ENCODE measurements around the gene ENDOD1. TPM values are rescaled to one million over a fixed set of nuclear protein-coding genes. Genes with fewer than 3 reads are reported as not detected.

Gene ENDOD1
- total and polyA plus RNA-seq, 7 donors, result 7.8 to 31.4 (median 20.4) TPM

GRCh38 chr11:95081412-95081811, 8.2 kb upstream of the ENDOD1 start:
- no peak for TF ChIP-seq POLR2A (IDR thresholded peaks at IDR 0.05)
- peak; percentile 8 to 70 (median 46) for TF ChIP-seq POLR2AphosphoS5 (IDR thresholded peaks at IDR 0.05)
- no peak for TF ChIP-seq EP300 (IDR thresholded peaks at IDR 0.05)

GRCh38 chr11:95082576-95083001, 7.1 kb upstream of the ENDOD1 start:
- Histone ChIP-seq H3K36me3 (no peaks in the 10 kb centered on the region), H3K9me3 (no peaks in the 10 kb centered on the region), H3K27me3 (no peaks in the 10 kb centered on the region), H3K4me1 (no peaks in the 10 kb centered on the region), H3K27ac (peak overlapping the region; percentile 42 to 66 (median 46)), H3K4me3 (no peak overlapping the region)
- TF ChIP-seq POLR2A (IDR thresholded peaks at IDR 0.05), result no peak
- TF ChIP-seq, protein P1, sequence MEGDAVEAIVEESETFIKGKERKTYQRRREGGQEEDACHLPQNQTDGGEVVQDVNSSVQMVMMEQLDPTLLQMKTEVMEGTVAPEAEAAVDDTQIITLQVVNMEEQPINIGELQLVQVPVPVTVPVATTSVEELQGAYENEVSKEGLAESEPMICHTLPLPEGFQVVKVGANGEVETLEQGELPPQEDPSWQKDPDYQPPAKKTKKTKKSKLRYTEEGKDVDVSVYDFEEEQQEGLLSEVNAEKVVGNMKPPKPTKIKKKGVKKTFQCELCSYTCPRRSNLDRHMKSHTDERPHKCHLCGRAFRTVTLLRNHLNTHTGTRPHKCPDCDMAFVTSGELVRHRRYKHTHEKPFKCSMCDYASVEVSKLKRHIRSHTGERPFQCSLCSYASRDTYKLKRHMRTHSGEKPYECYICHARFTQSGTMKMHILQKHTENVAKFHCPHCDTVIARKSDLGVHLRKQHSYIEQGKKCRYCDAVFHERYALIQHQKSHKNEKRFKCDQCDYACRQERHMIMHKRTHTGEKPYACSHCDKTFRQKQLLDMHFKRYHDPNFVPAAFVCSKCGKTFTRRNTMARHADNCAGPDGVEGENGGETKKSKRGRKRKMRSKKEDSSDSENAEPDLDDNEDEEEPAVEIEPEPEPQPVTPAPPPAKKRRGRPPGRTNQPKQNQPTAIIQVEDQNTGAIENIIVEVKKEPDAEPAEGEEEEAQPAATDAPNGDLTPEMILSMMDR (IDR thresholded peaks at IDR 0.05), result no peak
- peak in 2 of 4 donors; percentile 25 to 31 for TF ChIP-seq POLR2AphosphoS5 (IDR thresholded peaks at IDR 0.05)
- intact Hi-C loops (cut with DNase I), result no loop called here
- DNase-seq, result no peak
- 91 to 94% methylated on average over 2 of the region's 2 CpGs for WGBS, 2 donors

More at GRCh38 chr11:95081412-95081811, 8.2 kb upstream of the ENDOD1 start:
- Histone ChIP-seq H3K27ac (peak overlapping the region; percentile 42 to 66 (median 44)), H3K36me3 (no peaks in the 10 kb centered on the region), H3K4me3 (no peak overlapping the region), H3K9me3 (no peaks in the 10 kb centered on the region), H3K4me1 (no peaks in the 10 kb centered on the region), H3K27me3 (no peaks in the 10 kb centered on the region)
- WGBS, 2 donors, result 57 to 85% methylated on average over 4 of the region's 4 CpGs
- intact Hi-C loops (cut with DNase I), result no loop called here
- DNase-seq, result peak; percentile 78

DNA sequence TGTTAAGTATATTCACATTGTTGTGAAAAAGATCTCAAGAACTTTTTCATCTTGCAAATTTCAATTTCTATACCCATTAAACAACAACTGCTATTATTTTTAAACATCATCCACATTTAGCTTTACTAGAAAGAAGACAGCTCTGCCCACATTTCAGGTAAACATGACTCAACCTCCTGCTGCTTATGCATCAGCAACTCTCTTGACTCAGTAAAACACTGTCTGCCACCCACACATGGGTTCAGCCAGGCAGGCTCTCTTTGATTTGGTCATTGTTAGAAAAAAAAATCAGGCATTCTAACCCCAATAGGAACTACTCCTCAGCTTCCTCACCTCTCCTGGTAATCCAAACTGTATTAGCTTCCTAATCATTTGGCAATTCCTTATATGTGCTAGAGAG, 5.1 kb upstream of the ENDOD1 start:
- no peak for TF ChIP-seq EP300 (IDR thresholded peaks at IDR 0.05)
- TF ChIP-seq, protein P1 (IDR thresholded peaks at IDR 0.05), result no peak
- no peak for TF ChIP-seq POLR2A (IDR thresholded peaks at IDR 0.05)
- no peak for TF ChIP-seq POLR2AphosphoS5 (IDR thresholded peaks at IDR 0.05)
- no peak for DNase-seq
- peaks cover 0 to 6% (median 2%) of the 10 kb centered on the region in 4 donors for H3K4me1 ChIP-seq
- H3K4me3 ChIP-seq, result no peak overlapping the region
- no peaks in the 10 kb centered on the region for H3K27me3 ChIP-seq
- no peaks in the 10 kb centered on the region for H3K9me3 ChIP-seq
- no peaks in the 10 kb centered on the region for H3K36me3 ChIP-seq
- intact Hi-C loops (cut with DNase I), result no loop called here
- H3K27ac ChIP-seq, result no peak overlapping the region

DNA sequence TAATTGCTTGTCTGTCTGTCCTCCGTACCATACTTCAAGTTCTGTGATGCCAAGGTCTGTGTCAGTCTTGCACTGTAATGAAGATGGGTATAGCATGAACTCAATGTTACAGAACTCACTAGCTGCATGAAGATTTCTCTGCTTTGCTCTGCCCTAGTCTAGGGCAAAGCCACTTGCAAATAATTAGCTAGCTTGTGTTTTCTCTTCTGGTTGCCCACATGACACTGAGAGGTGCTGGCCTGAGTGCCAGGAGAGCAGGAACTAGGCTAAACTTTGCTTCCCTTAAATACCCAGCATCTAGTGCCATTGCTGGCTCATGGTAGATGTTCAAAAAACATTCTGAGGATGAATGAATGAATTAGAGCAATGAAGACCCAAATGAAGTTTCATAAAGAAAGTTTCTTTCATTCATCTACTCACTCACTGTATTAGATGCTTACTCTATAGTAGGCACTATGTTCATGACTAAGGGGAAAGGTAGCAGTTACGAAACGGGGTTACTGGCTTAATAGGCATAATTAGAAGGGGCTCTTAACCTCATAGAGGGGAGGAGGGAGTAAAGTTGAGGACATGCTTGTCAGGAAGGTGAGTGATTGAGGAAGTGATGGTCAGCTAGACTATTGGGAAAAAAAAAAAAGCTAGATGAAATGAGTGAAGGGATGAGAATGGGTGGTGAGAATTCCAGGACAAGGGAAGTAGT, 4.4 kb upstream of the ENDOD1 start:
- Histone ChIP-seq H3K27me3 (no peaks in the 10 kb centered on the region), H3K27ac (no peak overlapping the region), H3K9me3 (no peaks in the 10 kb centered on the region), H3K4me1 (peaks cover 0 to 9% (median 2%) of the 10 kb centered on the region in 4 donors), H3K36me3 (no peaks in the 10 kb centered on the region), H3K4me3 (no peak overlapping the region)
- WGBS, 2 donors, result 91% methylated on average over 3 of the region's 3 CpGs
- DNase-seq, result no peak
- TF ChIP-seq, protein P1 (IDR thresholded peaks at IDR 0.05), result no peak
- TF ChIP-seq EP300 (IDR thresholded peaks at IDR 0.05) (no peak), POLR2AphosphoS5 (IDR thresholded peaks at IDR 0.05) (no peak)
- intact Hi-C loops (cut with DNase I), result no loop called here

DNA sequence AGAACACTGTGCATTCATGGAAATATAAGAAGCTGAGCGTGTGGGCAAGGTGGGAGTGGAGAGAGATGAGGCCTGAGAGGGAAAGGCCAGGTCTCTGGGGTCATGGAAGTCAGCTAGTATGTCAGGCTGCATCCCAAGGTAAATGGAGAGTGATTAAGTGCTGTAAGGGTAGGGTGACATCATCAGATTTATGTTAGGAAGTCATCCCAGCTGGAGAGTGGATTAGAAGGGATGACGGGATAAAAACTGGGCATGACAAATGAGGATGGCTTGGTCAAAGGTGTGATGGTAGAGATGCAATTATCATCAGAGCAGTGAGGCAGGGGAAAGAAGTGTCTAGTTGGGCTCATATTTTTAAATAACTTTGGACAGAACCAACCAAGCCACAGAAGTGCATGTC, 3.5 kb upstream of the ENDOD1 start:
- Histone ChIP-seq H3K27ac (no peak overlapping the region), H3K36me3 (no peaks in the 10 kb centered on the region), H3K4me1 (peaks cover 0 to 13% (median 10%) of the 10 kb centered on the region in 4 donors), H3K9me3 (no peaks in the 10 kb centered on the region), H3K4me3 (no peak overlapping the region), H3K27me3 (no peaks in the 10 kb centered on the region)
- no peak for DNase-seq
- intact Hi-C loops (cut with DNase I), result no loop called here
- TF ChIP-seq POLR2A (IDR thresholded peaks at IDR 0.05) (no peak), POLR2AphosphoS5 (IDR thresholded peaks at IDR 0.05) (no peak), EP300 (IDR thresholded peaks at IDR 0.05) (no peak)
- TF ChIP-seq, protein P1 (IDR thresholded peaks at IDR 0.05), result no peak
- WGBS, 2 donors, result 92 to 94% methylated on average over 2 of the region's 2 CpGs

Data from sigmoid colon (tissue), 7 donors.